Hepatocyte (in vitro differentiated cells): ENCODE data around the gene VKORC1L1. TPM values are rescaled to one million over a fixed set of nuclear protein-coding genes. Genes with fewer than 3 reads are reported as not detected.
"Not testable (repeated sequence)": the region's sequence is repeated elsewhere in the genome, so short reads cannot be mapped to it uniquely, and the experiment has no call there.

ENCODE experiments used
- DNase-seq: peaks from one replicate; pipeline ENCODE4 v3.0.0-alpha.2; 2016; ENCODE audit warnings: low spot score
- H2AFZ ChIP-seq: fragments of 200-600 bp; sonication (generic); 2 replicates; pipeline ENCODE4 v1.6.0; 2016; ENCODE audit warnings: antibody characterized with exemption, mild to moderate bottlenecking
- H3K27ac ChIP-seq: fragments of 200-600 bp; sonication (generic); 2 replicates; pipeline ENCODE4 v1.5.1; 2016; ENCODE audit warnings: mild to moderate bottlenecking
- H3K27me3 ChIP-seq: fragments of 200-600 bp; sonication (generic); 2 replicates; pipeline ENCODE4 v1.6.1; 2016
- H3K36me3 ChIP-seq: fragments of 200-600 bp; sonication (generic); replicated peaks from 2 replicates; pipeline ENCODE4 v1.5.1; 2016; ENCODE audit warnings: low read depth; ENCODE audit not compliant: insufficient read depth
- H3K4me1 ChIP-seq: fragments of 200-600 bp; sonication (generic); 2 replicates; pipeline ENCODE4 v1.5.1; 2016; ENCODE audit warnings: mild to moderate bottlenecking, moderate library complexity; ENCODE audit not compliant: insufficient read depth
- H3K4me2 ChIP-seq: fragments of 200-600 bp; sonication (generic); 2 replicates; pipeline ENCODE4 v1.6.0; 2016
- H3K4me3 ChIP-seq: fragments of 200-600 bp; sonication (generic); 2 replicates; pipeline ENCODE4 v1.5.1; 2016; ENCODE audit warnings: mild to moderate bottlenecking
- H3K79me2 ChIP-seq: fragments of 200-600 bp; sonication (generic); 2 replicates; pipeline ENCODE4 v1.6.0; 2017; ENCODE audit warnings: mild to moderate bottlenecking
- H3K9me2 ChIP-seq: fragments of 200-600 bp; sonication (generic); replicated peaks from 2 replicates; pipeline ENCODE4 v1.6.0; 2017; ENCODE audit warnings: mild to moderate bottlenecking; ENCODE audit not compliant: insufficient read depth
- H3K9me3 ChIP-seq: fragments of 200-600 bp; sonication (generic); 2 replicates; pipeline ENCODE4 v1.5.1; 2016; ENCODE audit warnings: low read depth, mild to moderate bottlenecking
- H4K20me1 ChIP-seq: fragments of 200-600 bp; sonication (generic); 2 replicates; pipeline ENCODE4 v1.6.0; 2016; ENCODE audit warnings: mild to moderate bottlenecking; ENCODE audit not compliant: insufficient read depth, poor library complexity, severe bottlenecking
- EZH2 ChIP-seq: fragments of 200-600 bp; sonication (generic); IDR thresholded peaks from 2 replicates; pipeline ENCODE4 v1.6.1; 2016; ENCODE audit warnings: antibody characterized with exemption, mild to moderate bottlenecking, borderline replicate concordance
- EZH2phosphoT487 ChIP-seq: fragments of 200-600 bp; sonication (generic); IDR thresholded peaks from one replicate; pipeline ENCODE4 v1.6.1; 2018; ENCODE audit warnings: antibody characterized with exemption, mild to moderate bottlenecking, low read depth, moderate library complexity; ENCODE audit not compliant: unreplicated experiment, severe bottlenecking
- WGBS: methylation state at CpG from one replicate; pipeline ENCODE4 v1.1.6; 2016; ENCODE audit warnings: low lambda C conversion rate; ENCODE audit errors: missing lambda C conversion rate; 5-methylcytosine and 5-hydroxymethylcytosine counted together
- polyA plus RNA-seq: library from polyadenylated mRNA; unstranded; fragments of >200 nt; fragmentation: Nextera tagmentation; extraction: Ambion mirVana; gene quantifications from 2 replicates; pipeline ENCODE4 v1.2.1, GENCODE V29; 2016
- total RNA-seq: library from RNA; depleted of rRNA; stranded (reverse); fragments of >200 nt; gene quantifications from 2 replicates; pipeline ENCODE4 v1.2.3, GENCODE V29; 2014
- TF ChIP-seq, protein P1 (sequence below): fragments of 200-600 bp; sonication (generic); IDR thresholded peaks from 2 replicates; pipeline ENCODE4 v1.5.1; 2016; ENCODE audit warnings: antibody characterized with exemption, mild to moderate bottlenecking; ENCODE audit not compliant: poor library complexity

The VKORC1L1 gene
- total and polyA plus RNA-seq, 2 experiments from 2014 or later: 22.2 to 23.5 TPM

GRCh38 chr7:65880242-65880641 lies 7.4 kb downstream of the VKORC1L1 start:
- H3K79me2 ChIP-seq: peaks cover 66% of the 10 kb centered on the region
- not testable (repeated sequence) for H3K27ac ChIP-seq, H3K4me1 ChIP-seq, H3K4me3 ChIP-seq, H4K20me1 ChIP-seq, H3K9me3 ChIP-seq, DNase-seq, H3K4me2 ChIP-seq, H3K9me2 ChIP-seq, H2AFZ ChIP-seq, H3K36me3 ChIP-seq, H3K27me3 ChIP-seq
- 74% methylated on average over 5 of the region's 5 CpGs for WGBS

GRCh38 chr7:65884983-65885382 lies 12.1 kb downstream of the VKORC1L1 start:
- H3K79me2 ChIP-seq: peaks cover 51% of the 10 kb centered on the region
- not testable (repeated sequence) for H3K9me2 ChIP-seq, H3K27me3 ChIP-seq, H3K4me2 ChIP-seq, H3K4me3 ChIP-seq, H3K36me3 ChIP-seq, H4K20me1 ChIP-seq, H3K9me3 ChIP-seq, DNase-seq, H3K27ac ChIP-seq, H2AFZ ChIP-seq, H3K4me1 ChIP-seq

DNA sequence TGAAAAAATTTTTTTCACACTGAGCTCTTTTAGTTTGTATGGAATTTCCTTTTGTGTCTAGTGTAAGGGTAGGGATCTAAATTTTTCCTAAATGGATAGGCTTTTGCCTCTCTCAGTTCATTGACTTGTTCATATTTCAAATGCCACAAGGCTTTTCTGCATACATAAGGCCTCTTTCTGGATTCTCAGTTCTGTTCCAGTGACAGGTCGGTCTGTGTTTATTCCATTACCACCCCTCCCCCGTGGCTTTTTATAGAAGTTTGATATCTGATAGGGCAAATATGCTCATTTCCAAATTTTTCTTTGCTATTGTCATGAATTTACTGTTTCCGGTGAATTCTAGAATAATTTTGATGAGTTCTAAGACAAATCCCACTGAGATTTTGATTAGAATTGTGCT lies 12.7 kb downstream of the VKORC1L1 start:
- peaks cover 54% of the 10 kb centered on the region for H3K79me2 ChIP-seq
- H3K4me1 ChIP-seq, H3K27ac ChIP-seq, H3K27me3 ChIP-seq, H2AFZ ChIP-seq, H3K4me2 ChIP-seq, H3K9me3 ChIP-seq, DNase-seq, H4K20me1 ChIP-seq, H3K4me3 ChIP-seq, H3K9me2 ChIP-seq, H3K36me3 ChIP-seq: not testable (repeated sequence)
- WGBS: 100% methylated on average over 1 of the region's 3 CpGs

- H3K9me3 ChIP-seq, H3K36me3 ChIP-seq, H3K9me2 ChIP-seq, H3K4me3 ChIP-seq, H3K27me3 ChIP-seq, H3K4me2 ChIP-seq, DNase-seq, H4K20me1 ChIP-seq, H3K4me1 ChIP-seq, H2AFZ ChIP-seq, H3K27ac ChIP-seq: not testable (repeated sequence)
- 80% methylated on average over 5 of the region's 5 CpGs for WGBS
- peaks cover 54% of the 10 kb centered on the region for H3K79me2 ChIP-seq
Observed at GRCh38 chr7:65888434-65889156, 15.7 kb downstream of the VKORC1L1 start.

- H3K36me3 ChIP-seq, H3K4me1 ChIP-seq, H3K9me2 ChIP-seq, H3K27ac ChIP-seq, DNase-seq, H3K4me3 ChIP-seq, H3K4me2 ChIP-seq, H3K9me3 ChIP-seq, H3K27me3 ChIP-seq, H2AFZ ChIP-seq, H4K20me1 ChIP-seq: not testable (repeated sequence)
- WGBS: 100% methylated on average over 2 of the region's 2 CpGs
- peaks cover 53% of the 10 kb centered on the region for H3K79me2 ChIP-seq
Observed at GRCh38 chr7:65889722-65890121, 16.8 kb downstream of the VKORC1L1 start.

GRCh38 chr7:65892161-65892560 lies 19.3 kb downstream of the VKORC1L1 start:
- Histone ChIP-seq H2AFZ (no peak overlapping the region), H3K27ac (no peak overlapping the region), H3K9me2 (no peaks in the 10 kb centered on the region), H3K4me1 (no peaks in the 10 kb centered on the region), H3K4me2 (no peak overlapping the region), H3K79me2 (peaks cover 44% of the 10 kb centered on the region), H4K20me1 (no peaks in the 10 kb centered on the region), H3K9me3 (no peaks in the 10 kb centered on the region), H3K4me3 (no peak overlapping the region), H3K36me3 (no peaks in the 10 kb centered on the region), H3K27me3 (no peaks in the 10 kb centered on the region)
- no peak for DNase-seq
- TF ChIP-seq EZH2 (no peak), EZH2phosphoT487 (no peak)
- TF ChIP-seq, protein P1, sequence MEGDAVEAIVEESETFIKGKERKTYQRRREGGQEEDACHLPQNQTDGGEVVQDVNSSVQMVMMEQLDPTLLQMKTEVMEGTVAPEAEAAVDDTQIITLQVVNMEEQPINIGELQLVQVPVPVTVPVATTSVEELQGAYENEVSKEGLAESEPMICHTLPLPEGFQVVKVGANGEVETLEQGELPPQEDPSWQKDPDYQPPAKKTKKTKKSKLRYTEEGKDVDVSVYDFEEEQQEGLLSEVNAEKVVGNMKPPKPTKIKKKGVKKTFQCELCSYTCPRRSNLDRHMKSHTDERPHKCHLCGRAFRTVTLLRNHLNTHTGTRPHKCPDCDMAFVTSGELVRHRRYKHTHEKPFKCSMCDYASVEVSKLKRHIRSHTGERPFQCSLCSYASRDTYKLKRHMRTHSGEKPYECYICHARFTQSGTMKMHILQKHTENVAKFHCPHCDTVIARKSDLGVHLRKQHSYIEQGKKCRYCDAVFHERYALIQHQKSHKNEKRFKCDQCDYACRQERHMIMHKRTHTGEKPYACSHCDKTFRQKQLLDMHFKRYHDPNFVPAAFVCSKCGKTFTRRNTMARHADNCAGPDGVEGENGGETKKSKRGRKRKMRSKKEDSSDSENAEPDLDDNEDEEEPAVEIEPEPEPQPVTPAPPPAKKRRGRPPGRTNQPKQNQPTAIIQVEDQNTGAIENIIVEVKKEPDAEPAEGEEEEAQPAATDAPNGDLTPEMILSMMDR: no peak
- WGBS: 97% methylated on average over 5 of the region's 5 CpGs
